ENCODE results near the gene CALU.

Gene CALU

GRCh38 chr7:128747327-128748079 is 8.3 kb downstream of the CALU start:
- DNase-seq (ENCODE audit: low spot score), result no peak

- DNase-seq (ENCODE audit: low spot score), result no peak
Measured at GRCh38 chr7:128752251-128752650, 13.1 kb downstream of the CALU start.

- DNase-seq (ENCODE audit: low spot score), result no peak
Measured at GRCh38 chr7:128755075-128755818, 16.1 kb downstream of the CALU start.

- DNase-seq (ENCODE audit: low spot score), result no peak
Measured at GRCh38 chr7:128755819-128756476, 16.8 kb downstream of the CALU start.

- no peak for DNase-seq (ENCODE audit: low spot score)
Measured at GRCh38 chr7:128757203-128757602, 18.0 kb downstream of the CALU start.

- DNase-seq (ENCODE audit: low spot score), result no peak
Measured at GRCh38 chr7:128758553-128758952, 19.4 kb downstream of the CALU start.

- DNase-seq (ENCODE audit: low spot score), result no peak
Measured at GRCh38 chr7:128759242-128759641, 20.1 kb downstream of the CALU start.

- no peak for DNase-seq (ENCODE audit: low spot score)
Measured at GRCh38 chr7:128763541-128763940, 24.4 kb downstream of the CALU start.

- no peak for DNase-seq (ENCODE audit: low spot score)
Measured at GRCh38 chr7:128767475-128768110, 28.4 kb downstream of the CALU start.

- no peak for DNase-seq (ENCODE audit: low spot score)
Measured at GRCh38 chr7:128770233-128770632, 31.1 kb downstream of the CALU start.

GRCh38 chr7:128773604-128774003 is 34.4 kb downstream of the CALU start:
- no peak for DNase-seq (ENCODE audit: low spot score)

GRCh38 chr7:128774029-128774689 is 35.0 kb downstream of the CALU start:
- no peak for DNase-seq (ENCODE audit: low spot score)

- DNase-seq (ENCODE audit: low spot score), result no peak
Measured at GRCh38 chr7:128774921-128775320, 35.8 kb downstream of the CALU start.

- no peak for DNase-seq (ENCODE audit: low spot score)
Measured at GRCh38 chr7:128775744-128776474, 36.8 kb downstream of the CALU start, which contains the start of gene OPN1SW. Gene OPN1SW, minus strand, starts transcription at chr7:128775794. Its CDS starts 13 bp downstream, at chr7:128775781.

- no peak for DNase-seq (ENCODE audit: low spot score)
Measured at GRCh38 chr7:128777156-128778123, 38.3 kb downstream of the CALU start.

GRCh38 chr7:128778946-128779345 is 39.8 kb downstream of the CALU start:
- DNase-seq (ENCODE audit: low spot score), result no peak

- no peak for DNase-seq (ENCODE audit: low spot score)
Measured at GRCh38 chr7:128781126-128781525, 42.0 kb downstream of the CALU start.

GRCh38 chr7:128781851-128782250 is 42.7 kb downstream of the CALU start:
- DNase-seq (ENCODE audit: low spot score), result no peak

- peak; percentile 30 for DNase-seq (ENCODE audit: low spot score)
Measured at GRCh38 chr7:128783143-128783861, 44.1 kb downstream of the CALU start.
